Uterus (tissue), 4 donors: ENCODE results near the gene SREK1IP1. TPM values are rescaled to one million over a fixed set of nuclear protein-coding genes. Genes with fewer than 3 reads are reported as not detected.

Experiments
- DNase-seq, 2 donors: peaks; one replicate each; pipeline ENCODE4 v3.0.0-alpha.2; 2019 to 2020
- H3K27ac ChIP-seq, 2 donors: fragments of 200-600 bp; sonication (generic); 1 replicate in 1 of 2; 2 replicates in 1 of 2; pipeline ENCODE4 v1.5.1; 2016 to 2018
- H3K27me3 ChIP-seq, 2 donors: fragments of 200-600 bp; sonication (generic); one replicate each; pipeline ENCODE4 v1.5.1; 2018 to 2019; ENCODE audit warnings: control low read depth in 1 of 2
- H3K36me3 ChIP-seq, 2 donors: fragments of 200-600 bp; sonication (generic); one replicate each; pipeline ENCODE4 v1.5.1; 2019; ENCODE audit warnings: control low read depth in 1 of 2
- H3K4me1 ChIP-seq, 2 donors: fragments of 200-600 bp; sonication (generic); one replicate each; pipeline ENCODE4 v1.5.1; 2018 to 2019; ENCODE audit warnings: control low read depth in 1 of 2
- H3K4me3 ChIP-seq, 2 donors: fragments of 200-600 bp; sonication (generic); 1 replicate in 1 of 2; 2 replicates in 1 of 2; pipeline ENCODE4 v1.5.1; 2018 to 2019; ENCODE audit warnings: mild to moderate bottlenecking in 1 of 2
- H3K9me3 ChIP-seq, 2 donors: fragments of 200-600 bp; sonication (generic); one replicate each; pipeline ENCODE4 v1.5.1; 2019; ENCODE audit warnings: control low read depth in 1 of 2
- POLR2A ChIP-seq, 2 donors: fragments of 450-650 bp; IDR thresholded peaks; one replicate each; pipeline ENCODE4 v1.6.1; 2016; ENCODE audit warnings: antibody characterized with exemption in 2 of 2, mild to moderate bottlenecking in 1 of 2, moderate library complexity in 1 of 2
- intact Hi-C: fragments of 100-400 bp; cut with DNase I; formaldehyde crosslinking; loops from one replicate; pipeline ENCODE4 v1.15.1; 2023; ENCODE audit warnings: low total_unique reads
- total RNA-seq, 4 donors: library from RNA; depleted of rRNA in 3 of 4; stranded (reverse); fragments of >200 nt in 3 of 4; gene quantifications; one replicate each; pipeline versions ENCODE4 v1.1.0 to v1.2.4, GENCODE V29; 2014 to 2023
- TF ChIP-seq, protein P1 (sequence below), 4 experiments: fragments of 200-600 bp in 2 of 4; fragments of 450-650 bp in 2 of 4; sonication (generic) in 2 of 4; IDR thresholded peaks; one replicate each; pipeline ENCODE4 v1.5.1; 2016 to 2019; ENCODE audit warnings: antibody characterized with exemption in 4 of 4, mild to moderate bottlenecking in 2 of 4, moderate library complexity in 1 of 4
- donor health status: DM: yes; HTN: yes; CAD: no.

The SREK1IP1 gene
- total RNA-seq, 4 donors from 2014 or later, result 3.6 to 28.4 (median 18.0) TPM

DNA sequence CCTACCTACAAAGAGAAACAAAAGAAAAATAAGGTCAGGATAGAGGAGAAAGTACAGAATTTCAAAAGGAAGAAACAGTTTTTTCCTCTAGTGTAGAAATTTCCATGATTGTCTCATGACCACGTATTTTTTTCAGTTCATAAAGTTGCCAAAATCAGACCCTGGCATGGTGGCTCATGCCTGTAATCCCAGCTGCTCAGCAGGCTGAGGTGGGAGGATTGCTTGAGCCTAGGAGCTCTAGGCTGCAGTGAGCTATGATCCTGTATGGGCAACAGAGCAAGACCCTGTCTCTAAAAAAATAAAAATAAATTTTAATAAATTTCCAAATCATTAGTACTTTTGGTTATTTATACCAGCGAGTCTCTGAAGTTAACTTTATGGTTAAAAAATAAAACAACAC lies 38.0 kb upstream of the SREK1IP1 start:
- intact Hi-C loops, result no loop called here
- Histone ChIP-seq H3K4me3 (no peak overlapping the region), H3K27ac (no peak overlapping the region), H3K4me1 (no peaks in the 10 kb centered on the region), H3K36me3 (peaks cover 0 to 3% of the 10 kb centered on the region in 2 donors), H3K9me3 (no peaks in the 10 kb centered on the region), H3K27me3 (no peaks in the 10 kb centered on the region)
- DNase-seq, result no peak
- TF ChIP-seq POLR2A (IDR thresholded peaks at IDR 0.05), result no peak
- TF ChIP-seq, protein P1, sequence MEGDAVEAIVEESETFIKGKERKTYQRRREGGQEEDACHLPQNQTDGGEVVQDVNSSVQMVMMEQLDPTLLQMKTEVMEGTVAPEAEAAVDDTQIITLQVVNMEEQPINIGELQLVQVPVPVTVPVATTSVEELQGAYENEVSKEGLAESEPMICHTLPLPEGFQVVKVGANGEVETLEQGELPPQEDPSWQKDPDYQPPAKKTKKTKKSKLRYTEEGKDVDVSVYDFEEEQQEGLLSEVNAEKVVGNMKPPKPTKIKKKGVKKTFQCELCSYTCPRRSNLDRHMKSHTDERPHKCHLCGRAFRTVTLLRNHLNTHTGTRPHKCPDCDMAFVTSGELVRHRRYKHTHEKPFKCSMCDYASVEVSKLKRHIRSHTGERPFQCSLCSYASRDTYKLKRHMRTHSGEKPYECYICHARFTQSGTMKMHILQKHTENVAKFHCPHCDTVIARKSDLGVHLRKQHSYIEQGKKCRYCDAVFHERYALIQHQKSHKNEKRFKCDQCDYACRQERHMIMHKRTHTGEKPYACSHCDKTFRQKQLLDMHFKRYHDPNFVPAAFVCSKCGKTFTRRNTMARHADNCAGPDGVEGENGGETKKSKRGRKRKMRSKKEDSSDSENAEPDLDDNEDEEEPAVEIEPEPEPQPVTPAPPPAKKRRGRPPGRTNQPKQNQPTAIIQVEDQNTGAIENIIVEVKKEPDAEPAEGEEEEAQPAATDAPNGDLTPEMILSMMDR (IDR thresholded peaks at IDR 0.05), result no peak

DNA sequence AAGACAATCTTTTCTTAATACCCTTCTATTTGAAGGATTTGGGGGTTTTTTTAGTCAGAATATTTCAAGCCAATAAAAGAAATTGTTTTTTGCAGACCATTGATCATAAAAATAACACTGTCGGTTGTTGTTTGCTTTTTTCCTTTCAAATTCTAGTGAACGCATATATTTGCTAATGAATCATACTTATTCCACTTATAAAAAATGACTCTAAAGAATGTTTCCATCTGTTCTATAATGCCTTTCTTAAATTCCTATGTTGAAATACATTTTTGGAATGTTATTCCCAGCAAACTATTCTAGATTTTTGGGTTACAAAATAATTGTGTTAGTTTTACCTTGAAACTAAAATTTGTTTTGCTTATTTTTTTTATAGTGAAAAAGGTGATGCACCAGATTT lies 32.4 kb upstream of the SREK1IP1 start:
- no peak for DNase-seq
- TF ChIP-seq, protein P1 (IDR thresholded peaks at IDR 0.05), result no peak
- TF ChIP-seq POLR2A (IDR thresholded peaks at IDR 0.05), result no peak
- Histone ChIP-seq H3K27ac (no peak overlapping the region), H3K4me1 (no peaks in the 10 kb centered on the region), H3K9me3 (no peaks in the 10 kb centered on the region), H3K36me3 (peaks cover 0 to 3% of the 10 kb centered on the region in 2 donors), H3K27me3 (no peaks in the 10 kb centered on the region), H3K4me3 (no peak overlapping the region)
- intact Hi-C loops, result no loop called here

DNA sequence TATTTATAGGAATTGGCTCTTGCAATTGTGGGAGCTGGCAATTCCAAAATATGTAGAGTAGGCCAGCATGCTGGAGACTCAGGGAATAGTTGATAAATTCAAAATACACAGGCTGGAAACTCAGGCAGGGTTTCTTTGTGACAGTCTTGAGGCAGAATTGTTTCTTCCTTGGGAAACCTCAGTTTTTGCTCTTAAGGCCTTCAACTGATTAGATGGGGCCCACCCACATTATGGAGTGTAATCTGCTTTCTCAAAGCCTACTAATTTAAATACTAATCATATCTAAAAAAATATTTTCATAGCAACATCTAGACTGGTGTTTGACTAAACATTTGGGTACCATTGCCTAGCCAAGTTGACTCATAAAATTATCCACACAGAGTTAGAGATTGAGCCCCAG lies 27.8 kb upstream of the SREK1IP1 start:
- no peaks in the 10 kb centered on the region for H3K27me3 ChIP-seq
- no peak overlapping the region for H3K27ac ChIP-seq
- intact Hi-C loops, result no loop called here
- no peaks in the 10 kb centered on the region for H3K9me3 ChIP-seq
- no peak for DNase-seq
- H3K4me3 ChIP-seq, result no peak overlapping the region
- peaks cover 0 to 6% of the 10 kb centered on the region in 2 donors for H3K4me1 ChIP-seq
- no peaks in the 10 kb centered on the region for H3K36me3 ChIP-seq
- TF ChIP-seq POLR2A (IDR thresholded peaks at IDR 0.05), result no peak

DNA sequence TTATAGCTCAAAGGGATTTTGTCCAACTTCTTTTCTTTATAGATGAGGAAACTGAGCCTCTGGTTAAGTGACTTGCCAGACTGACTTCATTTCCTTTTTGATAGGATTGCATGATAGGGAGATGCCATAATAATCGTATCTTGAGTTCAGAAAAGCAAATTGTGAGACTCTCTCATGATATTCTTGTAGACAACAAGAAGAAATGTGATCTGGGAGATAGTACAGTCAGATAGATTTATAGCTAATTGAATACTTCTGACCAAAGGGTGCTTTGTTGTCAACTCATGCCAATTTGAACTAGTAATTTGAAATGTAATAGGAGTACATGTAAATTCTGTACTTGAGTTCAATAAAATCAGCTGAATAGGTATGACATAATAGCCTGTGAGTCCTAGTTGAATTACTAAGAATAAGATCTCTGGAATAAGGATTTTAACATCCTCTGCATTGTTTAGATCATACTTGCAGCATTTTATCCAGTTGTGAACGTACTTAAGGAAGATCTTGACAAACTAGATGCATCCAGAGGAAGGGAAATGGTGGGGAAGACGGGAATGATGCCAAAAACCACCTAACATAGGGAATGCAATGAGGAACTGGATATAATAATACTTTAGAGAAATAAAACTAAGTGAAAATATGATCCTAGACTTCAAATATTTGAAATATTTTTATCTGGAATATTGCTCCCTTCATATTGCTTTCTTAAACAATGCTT lies 25.7 kb upstream of the SREK1IP1 start:
- no peaks in the 10 kb centered on the region for H3K9me3 ChIP-seq
- intact Hi-C loops, result no loop called here
- peaks cover 0 to 6% of the 10 kb centered on the region in 2 donors for H3K4me1 ChIP-seq
- H3K27me3 ChIP-seq, result no peaks in the 10 kb centered on the region
- no peak for DNase-seq
- TF ChIP-seq POLR2A (IDR thresholded peaks at IDR 0.05), result no peak
- TF ChIP-seq, protein P1 (IDR thresholded peaks at IDR 0.05), result no peak
- no peaks in the 10 kb centered on the region for H3K36me3 ChIP-seq
- no peak overlapping the region for H3K27ac ChIP-seq
- H3K4me3 ChIP-seq, result no peak overlapping the region

DNA sequence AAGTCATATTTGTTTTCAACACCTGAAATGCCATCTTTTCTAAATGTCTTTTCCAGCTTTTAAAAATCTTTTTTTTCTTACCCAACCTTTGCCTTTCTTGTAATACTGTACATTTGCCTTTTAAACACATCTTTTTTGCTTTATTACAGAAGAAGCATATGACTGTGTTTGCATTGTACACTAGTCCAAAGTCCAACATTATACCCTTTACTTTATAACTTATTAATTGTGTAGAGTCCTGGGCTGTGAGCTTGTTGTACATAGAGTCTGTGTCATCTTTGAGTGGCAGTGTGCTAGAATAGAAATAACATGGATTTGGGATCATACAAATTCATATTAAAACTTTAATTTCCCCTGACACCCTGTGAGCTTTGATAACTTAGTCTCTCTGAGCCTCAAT lies 24.0 kb upstream of the SREK1IP1 start:
- no peak for TF ChIP-seq POLR2A (IDR thresholded peaks at IDR 0.05)

DNA sequence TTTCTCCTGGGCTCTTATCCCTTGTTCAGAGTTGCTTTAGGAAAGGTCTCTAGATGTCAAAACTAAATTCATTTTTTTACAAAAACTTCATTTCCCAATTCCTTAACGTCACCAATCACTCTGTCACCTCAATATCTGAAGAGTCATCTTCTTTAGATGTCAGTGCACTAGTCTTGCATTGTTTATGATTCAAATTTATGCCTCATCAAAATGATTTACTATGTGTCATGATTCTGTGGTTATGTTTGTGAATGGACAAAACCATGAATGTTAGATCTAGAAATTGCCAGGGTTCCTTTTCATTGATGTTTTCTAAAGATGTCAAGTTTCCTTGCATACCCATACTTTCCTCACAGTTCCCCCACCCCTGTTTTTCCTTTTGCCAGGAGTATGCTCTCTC lies 21.7 kb upstream of the SREK1IP1 start:
- DNase-seq, result no peak
- H3K9me3 ChIP-seq, result no peaks in the 10 kb centered on the region
- no peak overlapping the region for H3K27ac ChIP-seq
- peaks cover 5 to 6% of the 10 kb centered on the region in 2 donors for H3K4me1 ChIP-seq
- no peaks in the 10 kb centered on the region for H3K36me3 ChIP-seq
- TF ChIP-seq POLR2A (IDR thresholded peaks at IDR 0.05), result no peak
- TF ChIP-seq, protein P1 (IDR thresholded peaks at IDR 0.05), result no peak
- no peak overlapping the region for H3K4me3 ChIP-seq
- intact Hi-C loops, result no loop called here
- no peaks in the 10 kb centered on the region for H3K27me3 ChIP-seq

More for the DNA sequence above, 24.0 kb upstream of the SREK1IP1 start:
- Histone ChIP-seq H3K36me3 (no peaks in the 10 kb centered on the region), H3K4me3 (no peak overlapping the region), H3K4me1 (peaks cover 5 to 6% of the 10 kb centered on the region in 2 donors), H3K27me3 (no peaks in the 10 kb centered on the region), H3K9me3 (no peaks in the 10 kb centered on the region), H3K27ac (no peak overlapping the region)
- no peak for DNase-seq
- intact Hi-C loops, result no loop called here
